ENCODE results near the gene SCN11A. TPM values are rescaled to one million over a fixed set of nuclear protein-coding genes. Genes with fewer than 3 reads are reported as not detected.

The SCN11A gene
- total RNA-seq, 1 experiment from 2014 or later, result 0.05 TPM

DNA sequence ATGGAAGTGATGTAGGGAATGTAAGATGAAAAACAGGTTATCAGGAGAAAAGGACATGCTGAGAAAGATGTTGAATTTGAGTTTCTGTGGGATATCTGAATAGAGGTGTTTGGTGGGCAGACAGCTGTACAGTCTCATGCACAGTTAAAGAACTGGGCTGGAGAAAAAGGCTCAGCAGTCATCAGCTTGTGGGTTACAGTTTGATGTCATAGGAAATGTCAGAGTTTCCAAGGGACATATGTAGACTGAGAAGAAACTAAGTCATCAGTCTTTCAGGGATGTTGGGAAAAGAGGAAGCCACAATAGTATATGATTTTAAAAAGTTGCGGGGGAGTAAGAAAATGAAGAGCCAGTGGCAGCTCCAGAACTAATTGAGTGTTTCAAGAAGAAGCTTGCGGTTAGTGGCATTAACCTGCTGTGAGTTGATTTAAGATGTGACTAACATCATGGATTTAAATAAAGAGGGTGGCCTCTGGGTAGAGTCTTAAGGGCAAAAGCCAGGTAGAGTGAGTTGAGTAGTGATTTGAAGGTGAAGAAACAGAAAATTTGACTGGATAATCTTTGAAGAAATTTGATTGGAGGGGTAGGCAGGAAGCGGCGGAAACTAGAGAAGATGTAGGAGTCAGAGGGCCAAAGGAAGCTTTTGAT lies 31.0 kb upstream of the SCN11A start:
- H3K36me3 ChIP-seq (ENCODE audit: control insufficient read depth in 1 of 2, insufficient read depth in 2 of 2, low read length in 2 of 2), result peaks cover 0 to 6% of the 10 kb centered on the region in 2 experiments; a peak in 2 of 4 replicates
- ATAC-seq (no peak), DNase-seq (ENCODE audit: low read depth, low spot score) (no peak)
- CTCF ChIA-PET, result no interaction called here
- H3K9me2 ChIP-seq (ENCODE audit: insufficient read depth), result no peaks in the 10 kb centered on the region
- H3K4me3 ChIP-seq (replicated peaks in 1 of 2; ENCODE audit: low read depth in 1 of 2, low read length in 2 of 2), result no peak overlapping the region
- no peaks in the 10 kb centered on the region for H3K79me2 ChIP-seq (ENCODE audit: insufficient read depth, low read length)
- H3K4me1 ChIP-seq (ENCODE audit: control insufficient read depth in 1 of 2, insufficient read depth in 2 of 2, low read length in 2 of 2), result no peaks in the 10 kb centered on the region
- intact Hi-C loops (cut with micrococcal nuclease), result no loop called here
- RAD21 ChIA-PET (ENCODE audit: low non-redundant PET in 1 of 2, low total read pairs in 2 of 2, uncharacterized antibody in 2 of 2, unreplicated experiment in 2 of 2), result no interaction called here
- 0 out of 2 replicates have a peak, but pooled peaks cover 7% of the 10 kb centered on the region for H4K20me1 ChIP-seq (ENCODE audit: insufficient read depth)
- no TSS peak for BruUV-seq (replicated peaks)
- POLR2A ChIA-PET, result no interaction called here
- no peak overlapping the region for H2AFZ ChIP-seq (ENCODE audit: low read depth, low read length, poor library complexity, severe bottlenecking)
- no peaks in the 10 kb centered on the region for H3K27me3 ChIP-seq (ENCODE audit: insufficient read depth, low read length)
- TF ChIP-seq EZH2 (IDR thresholded peaks at IDR 0.05), result no peak
- no peak for TF ChIP-seq ZFX (IDR thresholded peaks at IDR 0.05)
- no peak for TF ChIP-seq SP1 (IDR thresholded peaks at IDR 0.05; ENCODE audit: low read depth)
- no peak for TF ChIP-seq EZH2phosphoT487 (IDR thresholded peaks at IDR 0.05; ENCODE audit: borderline replicate concordance)
- TF ChIP-seq YY1 (IDR thresholded peaks at IDR 0.05; ENCODE audit: extremely low read depth, insufficient replicate concordance, low read depth, low read length), result no peak
- no peak for TF ChIP-seq CTCF (IDR thresholded peaks at IDR 0.05 in 2 of 3, conservative IDR thresholded peaks at IDR 0.05 in 1 of 3; ENCODE audit: borderline replicate concordance in 1 of 3, insufficient read depth in 1 of 3, low read depth in 2 of 3, low read length in 2 of 3)
- no peak for TF ChIP-seq CEBPB (IDR thresholded peaks at IDR 0.05; ENCODE audit: low read depth)
- no peak for TF ChIP-seq ELF1 (IDR thresholded peaks at IDR 0.05; ENCODE audit: borderline replicate concordance, low read depth)
- no peak for TF ChIP-seq POLR2AphosphoS5 (IDR thresholded peaks at IDR 0.05; ENCODE audit: low read depth, low read length)
- no peak for TF ChIP-seq SIN3A (IDR thresholded peaks at IDR 0.05; ENCODE audit: low read depth)
- TF ChIP-seq FOSL1 (IDR thresholded peaks at IDR 0.05; ENCODE audit: low read depth), result no peak
- no peak for TF ChIP-seq JUND (IDR thresholded peaks at IDR 0.05)
- no peak for TF ChIP-seq POLR2A (IDR thresholded peaks at IDR 0.05; ENCODE audit: borderline replicate concordance, extremely low read depth, insufficient read depth, insufficient read length)
- TF ChIP-seq ZBTB33 (IDR thresholded peaks at IDR 0.05; ENCODE audit: extremely low read depth, insufficient replicate concordance, low read length), result no peak
- no peak for TF ChIP-seq CBX3 (IDR thresholded peaks at IDR 0.05; ENCODE audit: low read depth)
- H3K9ac ChIP-seq (ENCODE audit: low read length), result no peak overlapping the region
- no peak overlapping the region for H3K4me2 ChIP-seq (ENCODE audit: low read length)
- H3K9me3 ChIP-seq (ENCODE audit: control insufficient read depth in 1 of 2, insufficient read depth in 1 of 2, low read depth in 1 of 2, low read length in 2 of 2), result no peaks in the 10 kb centered on the region
- H3K27ac ChIP-seq (ENCODE audit: low read depth, low read length), result no peak overlapping the region
